Measurements from ENCODE around the gene LATS2.

DNA sequence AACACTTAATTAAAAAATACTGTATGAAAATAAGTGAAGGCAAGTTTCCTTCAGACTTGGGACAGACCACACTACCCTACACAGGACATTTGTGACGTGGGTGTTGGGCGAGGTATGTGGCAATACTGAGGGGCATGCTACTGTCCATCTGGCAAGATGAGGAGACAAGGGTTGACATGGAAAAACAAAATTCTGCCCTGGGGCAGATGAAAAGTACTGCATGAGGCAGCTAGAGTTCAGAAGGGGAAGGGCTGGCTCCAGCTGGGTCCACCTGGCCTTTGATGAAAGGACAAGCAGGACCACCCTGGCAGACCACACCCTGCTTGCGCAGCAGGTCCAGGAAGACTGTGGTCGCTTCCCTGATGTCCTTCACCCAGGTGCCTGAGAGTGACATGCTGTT is 43.2 kb downstream of the LATS2 start:
- TF ChIP-seq, protein P1, sequence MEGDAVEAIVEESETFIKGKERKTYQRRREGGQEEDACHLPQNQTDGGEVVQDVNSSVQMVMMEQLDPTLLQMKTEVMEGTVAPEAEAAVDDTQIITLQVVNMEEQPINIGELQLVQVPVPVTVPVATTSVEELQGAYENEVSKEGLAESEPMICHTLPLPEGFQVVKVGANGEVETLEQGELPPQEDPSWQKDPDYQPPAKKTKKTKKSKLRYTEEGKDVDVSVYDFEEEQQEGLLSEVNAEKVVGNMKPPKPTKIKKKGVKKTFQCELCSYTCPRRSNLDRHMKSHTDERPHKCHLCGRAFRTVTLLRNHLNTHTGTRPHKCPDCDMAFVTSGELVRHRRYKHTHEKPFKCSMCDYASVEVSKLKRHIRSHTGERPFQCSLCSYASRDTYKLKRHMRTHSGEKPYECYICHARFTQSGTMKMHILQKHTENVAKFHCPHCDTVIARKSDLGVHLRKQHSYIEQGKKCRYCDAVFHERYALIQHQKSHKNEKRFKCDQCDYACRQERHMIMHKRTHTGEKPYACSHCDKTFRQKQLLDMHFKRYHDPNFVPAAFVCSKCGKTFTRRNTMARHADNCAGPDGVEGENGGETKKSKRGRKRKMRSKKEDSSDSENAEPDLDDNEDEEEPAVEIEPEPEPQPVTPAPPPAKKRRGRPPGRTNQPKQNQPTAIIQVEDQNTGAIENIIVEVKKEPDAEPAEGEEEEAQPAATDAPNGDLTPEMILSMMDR (IDR thresholded peaks at IDR 0.05): no peak
- no peak for TF ChIP-seq POLR2AphosphoS5 (IDR thresholded peaks at IDR 0.05; ENCODE audit: insufficient read depth in 1 of 2, low read depth in 1 of 2)
